Hematopoietic multipotent progenitor cell treated with erythropoietin and hydrocortisone succinate and interleukin-3 and kit ligand, for 6 days (in vitro differentiated cells): ENCODE data around the gene IGF2BP2.
"Not testable (repeated sequence)": the region's sequence is repeated elsewhere in the genome, so short reads cannot be mapped to it uniquely, and the experiment has no call there.

Experiments used
- DNase-seq: peaks from one replicate; pipeline ENCODE4 v3.0.0-alpha.2; 2015

IGF2BP2 gene

GRCh38 chr3:185825006-185825638 lies at the start of gene IGF2BP2:
Gene IGF2BP2 (minus strand): TSS chr3:185825042. CDS start chr3:185824960, 82 bp downstream.
- peak; percentile 85 for DNase-seq

GRCh38 chr3:185874119-185874518 lies 49.3 kb upstream of the IGF2BP2 start:
- DNase-seq: no peak

- DNase-seq: no peak
Observed at GRCh38 chr3:185867650-185868049, 42.8 kb upstream of the IGF2BP2 start.

GRCh38 chr3:185866995-185867394 lies 42.2 kb upstream of the IGF2BP2 start:
- DNase-seq: no peak

GRCh38 chr3:185866555-185866954 lies 41.7 kb upstream of the IGF2BP2 start:
- DNase-seq: peak; percentile 40

- no peak for DNase-seq
Observed at GRCh38 chr3:185865247-185865646, 40.4 kb upstream of the IGF2BP2 start.

- DNase-seq: no peak
Observed at GRCh38 chr3:185864767-185865166, 39.9 kb upstream of the IGF2BP2 start.

- no peak for DNase-seq
Observed at GRCh38 chr3:185862920-185863319, 38.1 kb upstream of the IGF2BP2 start.

- no peak for DNase-seq
Observed at GRCh38 chr3:185859294-185859972, 34.6 kb upstream of the IGF2BP2 start.

- no peak for DNase-seq
Observed at GRCh38 chr3:185858502-185859225, 33.8 kb upstream of the IGF2BP2 start.

- no peak for DNase-seq
Observed at GRCh38 chr3:185857208-185857607, 32.4 kb upstream of the IGF2BP2 start.

- no peak for DNase-seq
Observed at GRCh38 chr3:185856652-185857051, 31.8 kb upstream of the IGF2BP2 start.

GRCh38 chr3:185853771-185854170 lies 28.9 kb upstream of the IGF2BP2 start:
- not testable (repeated sequence) for DNase-seq

- no peak for DNase-seq
Observed at GRCh38 chr3:185852635-185853034, 27.8 kb upstream of the IGF2BP2 start.

GRCh38 chr3:185851959-185852358 lies 27.1 kb upstream of the IGF2BP2 start:
- no peak for DNase-seq

GRCh38 chr3:185851046-185851445 lies 26.2 kb upstream of the IGF2BP2 start:
- DNase-seq: no peak

- no peak for DNase-seq
Observed at GRCh38 chr3:185847506-185847905, 22.7 kb upstream of the IGF2BP2 start.

- no peak for DNase-seq
Observed at GRCh38 chr3:185846037-185846436, 21.2 kb upstream of the IGF2BP2 start.

GRCh38 chr3:185844051-185844450 lies 19.2 kb upstream of the IGF2BP2 start:
- DNase-seq: no peak

- DNase-seq: no peak
Observed at GRCh38 chr3:185843635-185844034, 18.8 kb upstream of the IGF2BP2 start.

- no peak for DNase-seq
Observed at GRCh38 chr3:185843126-185843525, 18.3 kb upstream of the IGF2BP2 start.

- no peak for DNase-seq
Observed at GRCh38 chr3:185842241-185842640, 17.4 kb upstream of the IGF2BP2 start.

- not testable (repeated sequence) for DNase-seq
Observed at GRCh38 chr3:185838417-185838989, 13.7 kb upstream of the IGF2BP2 start.

- no peak for DNase-seq
Observed at GRCh38 chr3:185837414-185837813, 12.6 kb upstream of the IGF2BP2 start.
